ENCODE results near the gene NME1. TPM values are rescaled to one million over a fixed set of nuclear protein-coding genes. Genes with fewer than 3 reads are reported as not detected.

Gene NME1
- total RNA-seq, 1 experiment from 2014 or later = 345 TPM

GRCh38 chr17:51150932-51151331, 2.4 kb upstream of the NME1 start:
- H3K4me1 ChIP-seq (ENCODE audit: control insufficient read depth, insufficient read depth, low read length) = peaks cover 11% of the 10 kb centered on the region; the same call in 1 of the 2 replicates
- in situ Hi-C loops (cut with HindIII; ENCODE audit: low pct_unique_long_range_greater_than_20kb, low sequenced_read_pairs) (no loop called here), intact Hi-C loops (cut with micrococcal nuclease; ENCODE audit: unreplicated experiment) (loop anchor here (10.0 kb wide), 1 partner anchor 296 kb away; no protein-coding TSS in a partner anchor)
- TF ChIP-seq TCF7L2 (IDR thresholded peaks at IDR 0.05; ENCODE audit: low read depth, low read length) (no peak), SIN3A (IDR thresholded peaks at IDR 0.05; ENCODE audit: borderline replicate concordance, insufficient read depth, low read depth, low read length) (no peak), REST (IDR thresholded peaks at IDR 0.05; ENCODE audit: insufficient read depth in 1 of 2, low read depth in 2 of 2, low read length in 1 of 2) (no peak), POLR2AphosphoS5 (IDR thresholded peaks at IDR 0.05; ENCODE audit: low read depth, low read length) (no peak)
- TF ChIP-seq, protein P1, sequence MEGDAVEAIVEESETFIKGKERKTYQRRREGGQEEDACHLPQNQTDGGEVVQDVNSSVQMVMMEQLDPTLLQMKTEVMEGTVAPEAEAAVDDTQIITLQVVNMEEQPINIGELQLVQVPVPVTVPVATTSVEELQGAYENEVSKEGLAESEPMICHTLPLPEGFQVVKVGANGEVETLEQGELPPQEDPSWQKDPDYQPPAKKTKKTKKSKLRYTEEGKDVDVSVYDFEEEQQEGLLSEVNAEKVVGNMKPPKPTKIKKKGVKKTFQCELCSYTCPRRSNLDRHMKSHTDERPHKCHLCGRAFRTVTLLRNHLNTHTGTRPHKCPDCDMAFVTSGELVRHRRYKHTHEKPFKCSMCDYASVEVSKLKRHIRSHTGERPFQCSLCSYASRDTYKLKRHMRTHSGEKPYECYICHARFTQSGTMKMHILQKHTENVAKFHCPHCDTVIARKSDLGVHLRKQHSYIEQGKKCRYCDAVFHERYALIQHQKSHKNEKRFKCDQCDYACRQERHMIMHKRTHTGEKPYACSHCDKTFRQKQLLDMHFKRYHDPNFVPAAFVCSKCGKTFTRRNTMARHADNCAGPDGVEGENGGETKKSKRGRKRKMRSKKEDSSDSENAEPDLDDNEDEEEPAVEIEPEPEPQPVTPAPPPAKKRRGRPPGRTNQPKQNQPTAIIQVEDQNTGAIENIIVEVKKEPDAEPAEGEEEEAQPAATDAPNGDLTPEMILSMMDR (IDR thresholded peaks at IDR 0.05) = no peak
- no peaks in the 10 kb centered on the region for H3K27me3 ChIP-seq (ENCODE audit: control insufficient read depth, insufficient read depth, low read length)
- no peak overlapping the region for H3K4me3 ChIP-seq (ENCODE audit: low read depth in 2 of 2, low read length in 2 of 2)
- ChIA-PET CTCF (no interaction called here), POLR2A (no interaction called here)
- H3K9me3 ChIP-seq (ENCODE audit: control insufficient read depth, insufficient read depth, low read depth, low read length) = no peaks in the 10 kb centered on the region
- no peak for ATAC-seq
- BruUV-seq (replicated peaks) = no TSS peak
- H3K27ac ChIP-seq (ENCODE audit: low read length) = 0 out of 2 replicates have a peak overlapping the region, but pooled peaks have one; percentile 15
- peaks cover 19% of the 10 kb centered on the region for H3K36me3 ChIP-seq (ENCODE audit: control insufficient read depth, insufficient read depth, low read length)
- DNase-seq (ENCODE audit: low read depth, low spot score) = no peak

- H3K9me3 ChIP-seq (ENCODE audit: control insufficient read depth, insufficient read depth, low read depth, low read length) = no peaks in the 10 kb centered on the region
- ChIA-PET POLR2A (interaction anchor here (0.5 to 1.5 kb wide), 2 partner anchors 12 to 32 kb away, joined by 5 to 14 read pairs; partner anchors contain the start of gene SPAG9), CTCF (interaction anchor here (0.7 to 2.3 kb wide), 5 partner anchors 9 to 154 kb away, joined by 3 to 18 read pairs (median 3); partner anchors contain the start of gene SPAG9)
- DNase-seq (ENCODE audit: low read depth, low spot score) (no peak), ATAC-seq (peak; percentile 43)
- in situ Hi-C loops (cut with HindIII; ENCODE audit: low pct_unique_long_range_greater_than_20kb, low sequenced_read_pairs) (no loop called here), intact Hi-C loops (cut with micrococcal nuclease; ENCODE audit: unreplicated experiment) (loop anchor here (1.0 to 10.0 kb wide), 3 partner anchors 33 to 298 kb away; no protein-coding TSS in a partner anchor)
- peak overlapping the region; percentile 91 to 99 for H3K4me3 ChIP-seq (ENCODE audit: low read depth in 2 of 2, low read length in 2 of 2)
- TSS peak; percentile 76 for BruUV-seq (replicated peaks)
- peaks cover 26% of the 10 kb centered on the region for H3K36me3 ChIP-seq (ENCODE audit: control insufficient read depth, insufficient read depth, low read length)
- H3K27me3 ChIP-seq (ENCODE audit: control insufficient read depth, insufficient read depth, low read length) = no peaks in the 10 kb centered on the region
- H3K4me1 ChIP-seq (ENCODE audit: control insufficient read depth, insufficient read depth, low read length) = peaks cover 11% of the 10 kb centered on the region; the same call in 1 of the 2 replicates
- TF ChIP-seq TCF7L2 (IDR thresholded peaks at IDR 0.05; ENCODE audit: low read depth, low read length) (no peak), REST (IDR thresholded peaks at IDR 0.05; ENCODE audit: insufficient read depth in 1 of 2, low read depth in 2 of 2, low read length in 1 of 2) (no peak), POLR2AphosphoS5 (IDR thresholded peaks at IDR 0.05; ENCODE audit: low read depth, low read length) (no peak), SIN3A (IDR thresholded peaks at IDR 0.05; ENCODE audit: borderline replicate concordance, insufficient read depth, low read depth, low read length) (no peak)
- TF ChIP-seq, protein P1 (IDR thresholded peaks at IDR 0.05) = no peak
- H3K27ac ChIP-seq (ENCODE audit: low read length) = peak overlapping the region; percentile 97
Observed at GRCh38 chr17:51152766-51153209, 571 bp upstream of the NME1 start.

Data from Panc1 (cell line).